ENCODE results near the gene KAT8.

KAT8 gene

GRCh38 chr16:31106509-31107464 is 10.7 kb upstream of the KAT8 start:
- DNase-seq = no peak

- peak in 1 of 56 donors; percentile 2 for DNase-seq
Observed at GRCh38 chr16:31107465-31107867, 10.0 kb upstream of the KAT8 start.

- peak in 46 of 56 donors; percentile 13 to 81 (median 45) for DNase-seq
Observed at GRCh38 chr16:31108035-31108793, 9.2 kb upstream of the KAT8 start, which contains the start of gene BCKDK. TSS of gene BCKDK (plus strand) at chr16:31108386. CDS start at chr16:31109224, 838 bp downstream.

- DNase-seq = no peak
Observed at GRCh38 chr16:31108794-31109558, 8.5 kb upstream of the KAT8 start.

- no peak for DNase-seq
Observed at GRCh38 chr16:31109622-31110021, 7.8 kb upstream of the KAT8 start.

GRCh38 chr16:31110106-31111034 is 7.1 kb upstream of the KAT8 start:
- DNase-seq = no peak

- DNase-seq = no peak
Observed at GRCh38 chr16:31111881-31112466, 5.5 kb upstream of the KAT8 start.

- no peak for DNase-seq
Observed at GRCh38 chr16:31112711-31113110, 4.8 kb upstream of the KAT8 start.

- peak in 1 of 56 donors; percentile 22 for DNase-seq
Observed at GRCh38 chr16:31113121-31114120, 4.0 kb upstream of the KAT8 start.

- no peak for DNase-seq
Observed at GRCh38 chr16:31114468-31114867, 3.0 kb upstream of the KAT8 start.

GRCh38 chr16:31118223-31119155 is 1.0 kb downstream of the KAT8 start:
- no peak for DNase-seq

GRCh38 chr16:31120129-31120528 is 2.7 kb downstream of the KAT8 start:
- no peak for DNase-seq

- no peak for DNase-seq
Observed at GRCh38 chr16:31125844-31126243, 8.4 kb downstream of the KAT8 start.

GRCh38 chr16:31127182-31127581 is 9.7 kb downstream of the KAT8 start:
- no peak for DNase-seq

- DNase-seq = peak in 26 of 56 donors; percentile 11 to 61 (median 37)
Observed at GRCh38 chr16:31128711-31129567, 11.5 kb downstream of the KAT8 start.
